MCF 10A (cell line): ENCODE results near the gene IMMP2L. TPM values are rescaled to one million over a fixed set of nuclear protein-coding genes. Genes with fewer than 3 reads are reported as not detected.

Experiments
- BruUV-seq: library from RNA; stranded (reverse); fragments of 400-500 nt; replicated peaks from 2 replicates; lab custom pipeline; 2021; lab: Mats Ljungman, UMichigan
- CTCF ChIA-PET: fragments of 300-600 bp; sonication (Branson Sonifier 250); formaldehyde crosslinking; extraction: SDS; loops from one replicate; lab custom pipeline; 2021; ENCODE audit warnings: antibody characterized with exemption, inconsistent platforms; lab: Yijun Ruan, JAX
- POLR2A ChIA-PET: fragments of 300-600, 350-650 bp; sonication (Branson Sonifier 250); formaldehyde crosslinking; extraction: SDS; loops from one replicate; lab custom pipeline; 2020; ENCODE audit warnings: antibody characterized with exemption, inconsistent platforms; lab: Yijun Ruan, JAX
- DNase-seq: peaks from one replicate; pipeline ENCODE4 v3.0.0-alpha.2; 2018; ENCODE audit not compliant: unreplicated experiment
- H3K27ac Mint-ChIP-seq: one replicate; pipeline ENCODE4 v1.8.0; 2022; ENCODE audit warnings: mild to moderate bottlenecking, low read depth, mixed read lengths; ENCODE audit not compliant: unreplicated experiment
- H3K27me3 Mint-ChIP-seq: one replicate; pipeline ENCODE4 v1.8.0; 2022; ENCODE audit warnings: mixed read lengths; ENCODE audit not compliant: insufficient read depth, unreplicated experiment
- H3K36me3 Mint-ChIP-seq: one replicate; pipeline ENCODE4 v1.8.0; 2022; ENCODE audit warnings: mild to moderate bottlenecking, moderate library complexity, mixed read lengths; ENCODE audit not compliant: insufficient read depth, unreplicated experiment
- H3K4me1 Mint-ChIP-seq: one replicate; pipeline ENCODE4 v1.8.0; 2022; ENCODE audit warnings: mixed read lengths; ENCODE audit not compliant: insufficient read depth, unreplicated experiment
- H3K4me3 Mint-ChIP-seq: one replicate; pipeline ENCODE4 v1.8.0; 2022; ENCODE audit warnings: mild to moderate bottlenecking, moderate library complexity, mixed read lengths; ENCODE audit not compliant: unreplicated experiment
- H3K9me3 Mint-ChIP-seq: one replicate; pipeline ENCODE4 v1.8.0; 2022; ENCODE audit warnings: mixed read lengths; ENCODE audit not compliant: unreplicated experiment
- intact Hi-C: fragments of 100-400 bp; cut with micrococcal nuclease; formaldehyde crosslinking; loops from 2 replicates; pipeline ENCODE4 v1.14.1; 2022
- total RNA-seq: library from RNA; stranded (reverse); gene quantifications from 2 replicates; pipeline ENCODE4 v1.2.3, GENCODE V29; 2022
- TF ChIP-seq, protein P1 (sequence below): fragments of 200-600 bp; IDR thresholded peaks from one replicate; pipeline ENCODE4 v1.8.0; 2022; ENCODE audit warnings: antibody characterized with exemption, mild to moderate bottlenecking; ENCODE audit not compliant: unreplicated experiment

Gene IMMP2L
- total RNA-seq, 1 experiment from 2014 or later, result 23.7 TPM

DNA sequence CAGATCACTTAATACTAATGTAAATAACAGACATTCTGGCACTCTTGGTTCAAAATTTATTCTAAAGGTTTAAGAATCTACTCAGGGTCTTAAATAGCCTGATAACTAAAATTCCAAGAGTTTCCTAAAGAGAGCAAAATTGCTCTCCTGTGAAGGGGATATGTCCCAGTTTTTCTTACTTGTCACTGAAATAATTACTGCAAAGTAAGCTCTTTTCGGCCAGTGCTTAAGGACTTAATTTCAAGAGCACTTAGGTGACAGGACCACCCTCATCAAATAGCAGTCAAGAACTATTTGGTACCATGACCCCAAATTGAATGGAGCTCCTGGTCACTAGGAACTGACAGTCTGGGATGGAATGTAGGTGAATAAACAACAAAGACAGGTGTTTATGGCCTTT, 1.8 kb upstream of the IMMP2L start:
- no TSS peak for BruUV-seq
- ChIA-PET CTCF (interaction anchor here (0.7 kb wide), 1 partner anchor 589 kb away, joined by 4 read pairs; no protein-coding TSS in a partner anchor), POLR2A (no interaction called here)
- Mint-ChIP-seq H3K4me3 (no peak overlapping the region), H3K27ac (no peak overlapping the region), H3K9me3 (no peaks in the 10 kb centered on the region), H3K4me1 (peaks cover 12% of the 10 kb centered on the region), H3K27me3 (no peaks in the 10 kb centered on the region), H3K36me3 (no peaks in the 10 kb centered on the region)
- TF ChIP-seq, protein P1, sequence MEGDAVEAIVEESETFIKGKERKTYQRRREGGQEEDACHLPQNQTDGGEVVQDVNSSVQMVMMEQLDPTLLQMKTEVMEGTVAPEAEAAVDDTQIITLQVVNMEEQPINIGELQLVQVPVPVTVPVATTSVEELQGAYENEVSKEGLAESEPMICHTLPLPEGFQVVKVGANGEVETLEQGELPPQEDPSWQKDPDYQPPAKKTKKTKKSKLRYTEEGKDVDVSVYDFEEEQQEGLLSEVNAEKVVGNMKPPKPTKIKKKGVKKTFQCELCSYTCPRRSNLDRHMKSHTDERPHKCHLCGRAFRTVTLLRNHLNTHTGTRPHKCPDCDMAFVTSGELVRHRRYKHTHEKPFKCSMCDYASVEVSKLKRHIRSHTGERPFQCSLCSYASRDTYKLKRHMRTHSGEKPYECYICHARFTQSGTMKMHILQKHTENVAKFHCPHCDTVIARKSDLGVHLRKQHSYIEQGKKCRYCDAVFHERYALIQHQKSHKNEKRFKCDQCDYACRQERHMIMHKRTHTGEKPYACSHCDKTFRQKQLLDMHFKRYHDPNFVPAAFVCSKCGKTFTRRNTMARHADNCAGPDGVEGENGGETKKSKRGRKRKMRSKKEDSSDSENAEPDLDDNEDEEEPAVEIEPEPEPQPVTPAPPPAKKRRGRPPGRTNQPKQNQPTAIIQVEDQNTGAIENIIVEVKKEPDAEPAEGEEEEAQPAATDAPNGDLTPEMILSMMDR, result no peak
- intact Hi-C loops, result no loop called here
- no peak for DNase-seq

DNA sequence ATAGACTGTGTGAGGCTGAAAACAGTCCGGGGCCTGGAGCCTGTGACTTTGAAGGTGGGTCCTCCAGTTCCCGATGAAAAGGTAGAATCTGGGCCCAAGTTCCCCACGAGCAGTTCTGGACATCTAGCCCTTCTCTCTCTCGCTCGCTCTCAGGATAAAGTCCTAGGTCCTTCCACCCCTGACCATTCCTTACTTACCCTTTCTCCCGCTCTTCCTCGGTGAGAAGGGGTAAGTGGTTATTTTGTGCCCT, 713 bp downstream of the IMMP2L start:
- intact Hi-C loops, result no loop called here
- TF ChIP-seq, protein P1, result no peak
- ChIA-PET CTCF (interaction anchor here (0.9 to 1.1 kb wide), 2 partner anchors 64 to 174 kb away, joined by 3 to 4 read pairs; no protein-coding TSS in a partner anchor), POLR2A (interaction anchor here (0.5 to 2.8 kb wide), 8 partner anchors 18 to 1854 kb away, joined by 3 to 8 read pairs (median 4); no protein-coding TSS in a partner anchor)
- DNase-seq, result peak; percentile 35
- H3K9me3 Mint-ChIP-seq, result no peaks in the 10 kb centered on the region
- H3K36me3 Mint-ChIP-seq, result peaks cover 7% of the 10 kb centered on the region
- peak overlapping the region; percentile 93 for H3K27ac Mint-ChIP-seq
- peak overlapping the region; percentile 85 for H3K4me3 Mint-ChIP-seq
- H3K4me1 Mint-ChIP-seq, result peaks cover 12% of the 10 kb centered on the region
- no peaks in the 10 kb centered on the region for H3K27me3 Mint-ChIP-seq
- TSS peak; percentile 74 for BruUV-seq

DNA sequence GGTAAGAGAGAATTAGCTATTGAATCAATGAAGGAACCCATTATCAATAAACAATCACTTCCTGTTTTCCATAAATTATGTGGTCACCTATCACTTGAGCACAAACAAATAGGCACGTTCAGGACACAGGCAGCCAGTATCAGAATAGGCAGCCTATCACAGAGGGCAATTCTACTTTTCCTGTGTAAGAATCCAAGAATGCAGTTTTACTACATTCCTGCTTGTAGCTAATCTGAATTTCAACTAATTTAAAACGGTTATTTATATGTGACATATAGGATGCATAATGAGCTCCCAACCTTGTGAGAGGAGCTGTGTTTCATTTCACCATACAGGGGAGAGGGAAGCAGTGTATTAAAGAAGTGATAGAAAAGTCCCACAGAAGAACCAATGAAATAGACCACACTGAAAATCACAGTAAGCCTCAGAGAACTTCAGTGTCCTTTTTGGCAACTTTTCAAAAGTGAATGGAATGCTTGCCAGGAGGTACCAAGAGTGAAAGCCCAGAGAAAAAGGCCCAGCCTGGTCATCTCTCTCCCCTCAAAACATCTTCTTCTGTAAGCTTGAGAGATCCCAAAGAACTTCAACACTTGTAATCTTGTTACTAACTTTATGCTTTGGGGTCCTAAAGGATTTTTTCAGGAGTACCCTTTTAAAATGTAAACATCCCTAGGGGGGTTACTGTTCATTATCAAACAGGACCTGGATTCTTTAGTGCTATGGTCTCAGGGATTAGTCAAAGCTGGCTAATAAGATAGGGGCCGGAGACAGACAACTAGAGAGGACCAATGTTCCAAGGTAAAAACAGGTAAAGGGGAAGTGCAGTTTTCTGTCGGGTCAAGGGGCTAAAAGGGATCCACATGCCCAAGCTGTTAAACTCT, 1.3 kb downstream of the IMMP2L start:
- no TSS peak for BruUV-seq
- Mint-ChIP-seq H3K36me3 (peaks cover 8% of the 10 kb centered on the region), H3K27ac (peak overlapping the region; percentile 93), H3K27me3 (no peaks in the 10 kb centered on the region), H3K9me3 (no peaks in the 10 kb centered on the region), H3K4me1 (peaks cover 12% of the 10 kb centered on the region), H3K4me3 (peak overlapping the region; percentile 85)
- TF ChIP-seq, protein P1, result no peak
- CTCF ChIA-PET, result interaction anchor here (0.9 to 1.1 kb wide), 2 partner anchors 64 to 175 kb away, joined by 3 to 4 read pairs; no protein-coding TSS in a partner anchor
- POLR2A ChIA-PET, result interaction anchor here (0.5 to 2.8 kb wide), 8 partner anchors 17 to 1854 kb away, joined by 3 to 8 read pairs (median 4); no protein-coding TSS in a partner anchor
- DNase-seq, result peak; percentile 49
- intact Hi-C loops, result no loop called here

DNA sequence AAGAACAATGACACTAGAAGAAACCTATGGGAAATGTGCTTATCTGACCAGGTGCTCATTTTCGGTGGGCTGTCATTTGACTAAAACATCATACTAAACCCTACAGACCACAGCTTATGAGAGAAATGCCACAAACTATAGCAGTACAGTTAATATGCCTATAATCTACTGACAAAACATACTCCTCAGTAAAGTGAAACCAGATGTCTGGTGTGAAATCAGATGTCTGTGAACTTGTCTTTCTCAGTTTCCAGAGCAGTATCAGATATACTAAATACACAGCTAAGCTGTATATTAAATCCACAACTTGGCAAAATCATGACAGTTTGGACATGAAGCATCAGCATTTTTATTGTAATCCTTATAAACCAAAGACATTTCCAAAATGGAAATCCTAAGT, 3.3 kb downstream of the IMMP2L start:
- BruUV-seq, result no TSS peak
- Mint-ChIP-seq H3K36me3 (peaks cover 16% of the 10 kb centered on the region), H3K4me3 (no peak overlapping the region), H3K27me3 (no peaks in the 10 kb centered on the region), H3K4me1 (peaks cover 12% of the 10 kb centered on the region), H3K27ac (no peak overlapping the region), H3K9me3 (no peaks in the 10 kb centered on the region)
- ChIA-PET CTCF (interaction anchor here (0.6 to 0.9 kb wide), 2 partner anchors 182 to 197 kb away, joined by 3 read pairs; no protein-coding TSS in a partner anchor), POLR2A (no interaction called here)
- no peak for DNase-seq
- TF ChIP-seq, protein P1, result no peak
- intact Hi-C loops, result no loop called here
